GM10847 (cell line): ENCODE results near the gene TADA3.

Experiments used
- POLR2A ChIP-seq: IDR thresholded peaks from 2 replicates; pipeline ENCODE4 v1.6.1; 2011; ENCODE audit not compliant: insufficient read length; ENCODE audit errors: extremely low read depth

TADA3 gene

GRCh38 chr3:9818666-9819335, 26.5 kb upstream of the TADA3 start:
- TF ChIP-seq POLR2A: no peak

- no peak for TF ChIP-seq POLR2A
These were observed 25.2 kb upstream of the TADA3 start for GRCh38 chr3:9817436-9817835.

GRCh38 chr3:9815986-9816385, 23.7 kb upstream of the TADA3 start:
- no peak for TF ChIP-seq POLR2A

GRCh38 chr3:9812870-9813483, 20.7 kb upstream of the TADA3 start:
- no peak for TF ChIP-seq POLR2A

GRCh38 chr3:9810846-9811245, 18.6 kb upstream of the TADA3 start:
- TF ChIP-seq POLR2A: no peak

- no peak for TF ChIP-seq POLR2A
These were observed 18.1 kb upstream of the TADA3 start for GRCh38 chr3:9810433-9810770.

- peak; percentile 44 for TF ChIP-seq POLR2A
These were observed 17.6 kb upstream of the TADA3 start, which contains the start of gene TTLL3 for GRCh38 chr3:9809615-9810432. TTLL3 (plus strand) TSS chr3:9810262; CDS start chr3:9810662, 400 bp downstream.

- no peak for TF ChIP-seq POLR2A
These were observed 17.0 kb upstream of the TADA3 start for GRCh38 chr3:9809239-9809614.

- TF ChIP-seq POLR2A: no peak
These were observed 16.2 kb upstream of the TADA3 start for GRCh38 chr3:9808345-9809037.

- TF ChIP-seq POLR2A: no peak
These were observed 15.7 kb upstream of the TADA3 start for GRCh38 chr3:9807981-9808344.

- TF ChIP-seq POLR2A: no peak
These were observed 14.7 kb upstream of the TADA3 start for GRCh38 chr3:9806688-9807589.

GRCh38 chr3:9806137-9806536, 13.9 kb upstream of the TADA3 start:
- no peak for TF ChIP-seq POLR2A

GRCh38 chr3:9804996-9805395, 12.7 kb upstream of the TADA3 start:
- TF ChIP-seq POLR2A: no peak

GRCh38 chr3:9803494-9803893, 11.2 kb upstream of the TADA3 start:
- TF ChIP-seq POLR2A: no peak

- TF ChIP-seq POLR2A: no peak
These were observed 8.3 kb upstream of the TADA3 start for GRCh38 chr3:9800529-9800928.
